Measurements from ENCODE around the gene CAP1. TPM values are rescaled to one million over a fixed set of nuclear protein-coding genes. Genes with fewer than 3 reads are reported as not detected.

Gene CAP1
- total and polyA plus RNA-seq, 2 of the 4 experiments (the other 2 are of a cell fraction), result 434 to 756 TPM

DNA sequence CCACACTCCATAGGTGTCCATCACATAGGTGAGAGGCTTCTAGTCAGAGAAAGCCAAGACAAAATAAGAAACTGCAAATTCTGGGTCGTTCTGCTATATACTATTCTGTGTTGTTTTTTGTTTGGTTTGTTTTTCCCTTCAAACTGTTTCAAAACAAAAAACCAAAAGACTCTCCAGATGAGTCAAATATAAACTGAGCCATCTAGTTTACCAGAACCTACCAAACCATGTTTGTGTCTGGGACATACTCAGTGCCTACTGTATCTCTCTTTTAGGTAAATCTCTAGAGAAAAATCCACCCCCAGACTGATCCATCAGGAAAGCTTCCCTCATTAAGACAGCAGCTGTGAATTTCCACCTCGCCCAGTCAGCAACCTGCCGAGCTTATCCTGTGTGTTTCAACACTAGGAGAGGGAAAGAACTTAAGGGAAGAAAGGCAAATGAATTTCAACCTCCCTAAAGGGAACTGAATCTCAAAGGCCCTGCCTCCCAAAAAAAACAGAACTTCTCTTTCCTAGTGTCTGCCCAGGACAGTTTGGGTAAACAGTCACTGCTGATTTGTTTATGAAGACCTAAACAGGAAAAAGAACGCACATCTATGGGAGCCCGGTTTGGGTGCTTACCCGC, 39.4 kb downstream of the CAP1 start:
- no CpG with 5 or more reads among the region's 6 CpGs for WGBS, 2 experiments (ENCODE audit: extremely low coverage in 2 of 2, insufficient read length in 1 of 2)
- Histone ChIP-seq H4K5ac (ENCODE audit: low read depth, low read length) (no peak overlapping the region), H4K20me1 (ENCODE audit: insufficient read depth, low read length) (peaks cover 12% of the 10 kb centered on the region), H2BK15ac (ENCODE audit: low read depth, low read length) (no peak overlapping the region), H2BK20ac (ENCODE audit: low read depth, low read length) (no peak overlapping the region), H2BK120ac (ENCODE audit: low read depth, low read length) (no peak overlapping the region), H3K23ac (ENCODE audit: low read depth, low read length) (no peak overlapping the region), H3K9ac (ENCODE audit: low read depth, low read length) (no peak overlapping the region), H3K4me1 (ENCODE audit: control insufficient read depth, insufficient read depth, low read length) (peaks cover 5% of the 10 kb centered on the region), H2AK9ac (replicated peaks; ENCODE audit: low read depth, low read length, poor library complexity) (no peak overlapping the region), H3K79me1 (ENCODE audit: low read depth in 1 of 2, low read length in 2 of 2) (peaks cover 0 to 5% of the 10 kb centered on the region in 2 experiments; a peak in 1 of 4 replicates), H3K14ac (replicated peaks; ENCODE audit: low read depth, low read length) (no peak overlapping the region), H3K9me3 (ENCODE audit: control insufficient read depth, insufficient read depth, low read length) (no peaks in the 10 kb centered on the region), H4K8ac (ENCODE audit: low read depth in 2 of 2, low read length in 2 of 2) (no peak overlapping the region), H3K36me3 (ENCODE audit: control insufficient read depth, insufficient read depth, low read length) (peaks cover 7% of the 10 kb centered on the region), H2AFZ (replicated peaks; ENCODE audit: low read length, poor library complexity) (no peak overlapping the region), H2BK5ac (ENCODE audit: low read depth, low read length, poor library complexity, severe bottlenecking) (no peak overlapping the region), H3K27me3 (ENCODE audit: control insufficient read depth, insufficient read depth, low read length) (no peaks in the 10 kb centered on the region), H3K4me3 (ENCODE audit: insufficient read depth, low read depth, low read length) (no peak overlapping the region), H2AK5ac (ENCODE audit: low read depth, low read length) (no peak overlapping the region), H3K4me2 (ENCODE audit: low read depth, low read length) (no peak overlapping the region), H3K9me1 (ENCODE audit: insufficient read depth, low read length) (0 out of 2 replicates have a peak, but pooled peaks cover 5% of the 10 kb centered on the region), H3K18ac (ENCODE audit: low read depth, low read length) (no peak overlapping the region), H3K4ac (ENCODE audit: low read depth, low read length) (no peak overlapping the region), H4K91ac (ENCODE audit: insufficient read depth, low read depth, low read length) (no peak overlapping the region), H3K27ac (ENCODE audit: insufficient read depth, low read length) (no peak overlapping the region), H3K56ac (ENCODE audit: extremely low read depth, insufficient read depth, low read length) (no peak overlapping the region)
- dilution Hi-C loops (cut with HindIII; ENCODE audit: low sequenced_read_pairs, unreplicated experiment), result no loop called here
- intact Hi-C loops (cut with micrococcal nuclease), result loop anchor here (2.0 to 5.0 kb wide), 2 partner anchors 179 to 327 kb away; partner anchors contain the start of gene ZMPSTE24
- POLR2A ChIA-PET (ENCODE audit: unreplicated experiment), result no interaction called here
- DNase-seq (no peak), ATAC-seq (ENCODE audit: low read depth) (no peak)
- in situ Hi-C loops (cut with MboI; ENCODE audit: low sequenced_read_pairs), result loop anchor here (5.0 kb wide), 1 partner anchor 257 kb away; no protein-coding TSS in a partner anchor
- TF ChIP-seq USF2 (IDR thresholded peaks at IDR 0.05; ENCODE audit: low read depth, low read length), result no peak
- no peak for TF ChIP-seq ELK1 (IDR thresholded peaks at IDR 0.05; ENCODE audit: borderline replicate concordance, low read depth, low read length)
- no peak for TF ChIP-seq MAFK (IDR thresholded peaks at IDR 0.05; ENCODE audit: low read depth, low read length)
- no peak for TF ChIP-seq FOS (IDR thresholded peaks at IDR 0.05; ENCODE audit: low read depth, low read length)
- no peak for TF ChIP-seq NFE2L2 (IDR thresholded peaks at IDR 0.05; ENCODE audit: low read depth, low read length)
- no peak for TF ChIP-seq SMC3 (IDR thresholded peaks at IDR 0.05; ENCODE audit: low read depth, low read length)
- TF ChIP-seq MAZ (IDR thresholded peaks at IDR 0.05; ENCODE audit: borderline replicate concordance, low read depth, low read length), result no peak
- TF ChIP-seq RFX5 (IDR thresholded peaks at IDR 0.05; ENCODE audit: low read depth, low read length), result no peak
- TF ChIP-seq, protein P1, sequence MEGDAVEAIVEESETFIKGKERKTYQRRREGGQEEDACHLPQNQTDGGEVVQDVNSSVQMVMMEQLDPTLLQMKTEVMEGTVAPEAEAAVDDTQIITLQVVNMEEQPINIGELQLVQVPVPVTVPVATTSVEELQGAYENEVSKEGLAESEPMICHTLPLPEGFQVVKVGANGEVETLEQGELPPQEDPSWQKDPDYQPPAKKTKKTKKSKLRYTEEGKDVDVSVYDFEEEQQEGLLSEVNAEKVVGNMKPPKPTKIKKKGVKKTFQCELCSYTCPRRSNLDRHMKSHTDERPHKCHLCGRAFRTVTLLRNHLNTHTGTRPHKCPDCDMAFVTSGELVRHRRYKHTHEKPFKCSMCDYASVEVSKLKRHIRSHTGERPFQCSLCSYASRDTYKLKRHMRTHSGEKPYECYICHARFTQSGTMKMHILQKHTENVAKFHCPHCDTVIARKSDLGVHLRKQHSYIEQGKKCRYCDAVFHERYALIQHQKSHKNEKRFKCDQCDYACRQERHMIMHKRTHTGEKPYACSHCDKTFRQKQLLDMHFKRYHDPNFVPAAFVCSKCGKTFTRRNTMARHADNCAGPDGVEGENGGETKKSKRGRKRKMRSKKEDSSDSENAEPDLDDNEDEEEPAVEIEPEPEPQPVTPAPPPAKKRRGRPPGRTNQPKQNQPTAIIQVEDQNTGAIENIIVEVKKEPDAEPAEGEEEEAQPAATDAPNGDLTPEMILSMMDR (conservative IDR thresholded peaks at IDR 0.05; ENCODE audit: low read depth, low read length), result no peak
- TF ChIP-seq RCOR1 (IDR thresholded peaks at IDR 0.05; ENCODE audit: insufficient replicate concordance, low read length), result no peak
- TF ChIP-seq CEBPB (IDR thresholded peaks at IDR 0.05; ENCODE audit: low read depth, low read length), result no peak
- TF ChIP-seq RAD21 (IDR thresholded peaks at IDR 0.05; ENCODE audit: low read length), result no peak
- TF ChIP-seq BHLHE40 (IDR thresholded peaks at IDR 0.05; ENCODE audit: low read depth, low read length), result no peak
- TF ChIP-seq MXI1 (IDR thresholded peaks at IDR 0.05; ENCODE audit: borderline replicate concordance, low read depth, low read length), result no peak
- TF ChIP-seq POLR2A (IDR thresholded peaks at IDR 0.05; ENCODE audit: low read depth, low read length), result no peak
- TF ChIP-seq CHD1 (IDR thresholded peaks at IDR 0.05; ENCODE audit: low read depth, low read length), result no peak
- CTCF ChIA-PET, result no interaction called here
- no TSS peak for BruUV-seq (replicated peaks)
